GM18526 (cell line): ENCODE results near the gene TMEFF1.

Source experiments
- POLR2A ChIP-seq: IDR thresholded peaks from 3 replicates; pipeline ENCODE4 v1.6.1; 2011; ENCODE audit not compliant: insufficient read length; ENCODE audit errors: extremely low read depth

Gene TMEFF1

DNA sequence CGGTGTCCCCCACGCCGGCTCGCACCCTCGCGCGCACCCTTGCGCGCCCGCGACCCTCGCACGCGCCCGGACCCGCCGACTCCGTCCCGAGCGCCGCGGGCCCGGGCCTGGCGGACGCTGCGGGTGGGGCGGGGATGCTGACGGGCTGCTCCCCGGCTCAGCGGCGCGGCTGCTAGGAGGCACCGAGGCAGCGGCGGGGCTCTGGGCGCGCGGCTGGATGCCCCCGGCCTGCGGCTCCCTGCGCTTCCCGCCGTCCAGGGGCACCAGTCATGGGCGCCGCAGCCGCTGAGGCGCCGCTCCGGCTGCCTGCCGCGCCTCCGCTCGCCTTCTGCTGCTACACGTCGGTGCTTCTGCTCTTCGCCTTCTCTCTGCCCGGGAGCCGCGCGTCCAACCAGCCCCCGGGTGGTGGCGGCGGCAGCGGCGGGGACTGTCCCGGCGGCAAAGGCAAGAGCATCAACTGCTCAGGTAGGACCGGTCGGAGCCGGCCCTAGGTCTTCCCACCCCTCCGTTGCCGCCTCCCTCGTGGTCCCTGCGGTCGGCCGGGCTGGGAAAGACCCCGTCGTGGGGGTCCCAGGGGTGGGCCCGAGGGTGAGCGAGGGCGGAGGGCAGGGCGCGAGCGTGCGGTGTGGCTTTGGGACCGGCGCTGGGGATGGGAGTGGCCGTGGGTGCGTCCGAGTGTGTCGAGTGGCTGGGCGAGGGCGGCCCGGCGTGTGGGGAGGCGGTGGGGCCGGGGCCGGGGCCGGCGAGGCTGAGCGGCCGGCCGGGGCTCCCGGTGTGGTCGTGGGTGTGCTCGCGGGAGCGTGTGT is 530 bp downstream of the TMEFF1 start:
- no peak for TF ChIP-seq POLR2A

DNA sequence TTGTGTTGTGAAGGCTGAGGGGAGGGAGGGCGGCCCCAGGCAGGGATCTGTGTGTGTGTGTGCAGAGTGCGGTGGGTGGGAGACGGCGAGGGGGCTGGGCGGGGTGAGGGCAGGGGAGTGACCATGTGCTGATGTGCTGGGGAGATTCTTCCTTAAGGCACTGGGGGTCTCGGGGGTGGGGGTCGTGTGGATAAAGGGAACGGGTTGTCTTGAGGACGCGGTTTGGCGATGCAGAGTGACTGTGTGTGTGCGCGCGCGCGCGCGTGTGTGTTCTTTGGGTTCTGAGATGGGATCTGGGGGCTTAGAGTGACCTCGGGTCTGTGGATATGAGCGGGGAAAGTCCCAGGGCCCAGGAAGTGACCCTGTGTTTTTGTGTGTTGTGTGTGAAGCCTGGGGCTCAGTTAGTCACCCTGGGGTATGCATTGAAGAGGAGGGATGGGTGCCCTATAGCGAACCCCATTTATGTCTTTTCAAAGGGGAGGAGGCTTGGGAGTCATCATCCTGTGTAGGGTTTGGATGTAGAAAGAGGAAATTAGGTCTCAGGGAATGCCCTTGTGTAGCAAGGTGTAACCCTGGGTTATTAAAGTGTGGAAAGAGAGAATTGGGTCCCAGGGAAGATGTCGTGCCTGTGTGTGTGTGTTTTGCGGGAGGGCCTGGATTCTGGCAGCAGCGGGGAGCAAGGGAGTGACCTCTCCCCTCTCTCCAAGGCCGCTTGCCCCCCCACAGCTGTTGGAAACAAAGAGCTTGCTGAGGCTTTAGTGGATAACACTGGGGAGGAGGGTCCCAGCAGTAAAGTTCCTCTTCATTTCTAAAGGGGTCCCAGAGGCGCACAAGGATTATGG is 1.4 kb downstream of the TMEFF1 start:
- TF ChIP-seq POLR2A, result no peak

DNA sequence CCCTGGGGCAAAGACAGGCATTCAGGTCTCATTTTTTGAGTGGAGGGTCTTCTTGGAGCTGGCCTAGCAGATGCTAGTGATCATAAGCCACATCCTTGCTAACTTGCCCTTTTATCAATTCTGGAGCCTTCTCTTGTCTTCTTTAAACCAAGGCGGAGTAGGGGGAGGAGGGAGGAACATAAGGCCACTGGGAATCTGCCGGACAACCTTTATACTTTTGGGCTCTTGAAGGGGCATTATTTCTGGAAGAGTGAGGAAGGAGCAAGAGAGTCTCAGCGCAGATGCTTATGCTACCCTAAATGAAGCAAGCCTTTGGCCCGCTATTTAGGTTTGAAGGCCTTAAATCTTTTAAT is 2.0 kb downstream of the TMEFF1 start:
- TF ChIP-seq POLR2A, result no peak

DNA sequence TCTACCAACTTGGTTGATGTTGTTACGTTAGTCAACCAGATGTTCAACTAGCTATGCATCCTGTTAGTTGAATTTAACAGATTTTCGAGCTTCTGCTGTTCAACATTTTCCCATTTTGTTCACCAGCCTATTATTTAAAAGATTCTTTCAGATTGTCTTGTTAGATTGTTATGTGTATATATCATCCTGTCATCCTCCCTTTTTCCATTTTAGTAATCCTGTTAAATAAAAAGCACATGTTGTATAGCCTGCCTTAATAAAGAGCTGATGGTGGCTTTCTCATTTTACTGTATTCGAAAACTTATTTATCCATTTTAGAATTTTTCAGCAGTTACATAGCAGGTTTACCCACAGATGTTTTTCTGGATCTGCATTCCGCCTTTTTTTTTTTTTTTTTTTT is 4.3 kb downstream of the TMEFF1 start:
- TF ChIP-seq POLR2A, result no peak

DNA sequence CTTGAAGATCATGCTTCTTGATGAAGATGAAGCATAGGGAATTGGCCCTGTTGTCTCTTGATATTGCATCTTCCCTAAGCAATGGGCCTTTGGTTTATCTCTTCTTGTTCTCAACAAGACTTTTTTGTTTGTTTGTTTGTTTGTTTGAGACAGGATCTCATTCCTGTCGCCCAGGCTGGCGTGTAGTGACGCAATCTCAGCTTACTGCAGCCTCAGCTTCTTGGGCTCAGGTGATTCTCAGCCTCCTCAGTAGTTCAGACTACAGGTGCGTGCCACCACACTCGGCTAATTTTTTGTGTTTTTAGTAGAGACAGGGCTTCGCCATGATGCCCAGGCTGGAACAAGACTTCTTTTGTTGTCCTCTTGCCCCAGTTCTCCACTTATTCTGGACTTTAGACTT is 5.2 kb downstream of the TMEFF1 start:
- no peak for TF ChIP-seq POLR2A

DNA sequence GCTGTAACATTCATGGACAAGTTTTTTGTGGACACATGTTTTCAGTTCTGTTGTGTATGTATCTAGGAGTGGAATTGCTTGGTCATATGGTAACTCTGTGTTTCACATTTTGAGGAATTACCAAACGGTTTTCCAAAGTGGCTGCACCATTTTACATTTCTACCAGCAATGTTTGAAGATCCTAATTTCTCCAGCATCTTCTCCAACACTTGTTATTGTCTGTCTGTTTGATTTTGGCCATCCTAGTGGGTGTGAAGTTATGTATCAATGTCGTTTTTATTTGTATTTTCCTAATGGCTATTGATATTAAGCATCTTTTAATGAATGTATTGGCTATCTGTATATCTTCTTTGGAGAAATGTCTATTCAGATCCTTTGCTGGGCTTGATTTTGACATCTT is 6.9 kb downstream of the TMEFF1 start:
- TF ChIP-seq POLR2A, result no peak

DNA sequence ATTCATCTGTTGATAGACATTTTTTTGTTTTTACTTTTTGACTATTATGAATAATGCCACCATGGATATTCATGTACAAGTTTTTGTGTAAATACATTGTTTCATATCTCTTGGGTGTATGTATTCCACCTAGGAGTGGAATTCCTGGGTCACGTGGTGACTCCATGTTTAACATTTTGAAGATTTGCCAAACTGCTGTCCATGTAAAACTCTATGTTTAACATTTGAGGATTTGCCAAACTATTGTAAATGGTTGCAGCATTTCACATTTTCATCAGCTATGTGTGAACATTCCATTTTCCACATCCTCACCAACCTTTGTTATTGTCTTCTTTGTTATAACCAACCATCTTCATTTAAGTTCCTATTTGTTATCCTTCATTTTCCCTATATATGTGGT is 12.2 kb downstream of the TMEFF1 start:
- no peak for TF ChIP-seq POLR2A

DNA sequence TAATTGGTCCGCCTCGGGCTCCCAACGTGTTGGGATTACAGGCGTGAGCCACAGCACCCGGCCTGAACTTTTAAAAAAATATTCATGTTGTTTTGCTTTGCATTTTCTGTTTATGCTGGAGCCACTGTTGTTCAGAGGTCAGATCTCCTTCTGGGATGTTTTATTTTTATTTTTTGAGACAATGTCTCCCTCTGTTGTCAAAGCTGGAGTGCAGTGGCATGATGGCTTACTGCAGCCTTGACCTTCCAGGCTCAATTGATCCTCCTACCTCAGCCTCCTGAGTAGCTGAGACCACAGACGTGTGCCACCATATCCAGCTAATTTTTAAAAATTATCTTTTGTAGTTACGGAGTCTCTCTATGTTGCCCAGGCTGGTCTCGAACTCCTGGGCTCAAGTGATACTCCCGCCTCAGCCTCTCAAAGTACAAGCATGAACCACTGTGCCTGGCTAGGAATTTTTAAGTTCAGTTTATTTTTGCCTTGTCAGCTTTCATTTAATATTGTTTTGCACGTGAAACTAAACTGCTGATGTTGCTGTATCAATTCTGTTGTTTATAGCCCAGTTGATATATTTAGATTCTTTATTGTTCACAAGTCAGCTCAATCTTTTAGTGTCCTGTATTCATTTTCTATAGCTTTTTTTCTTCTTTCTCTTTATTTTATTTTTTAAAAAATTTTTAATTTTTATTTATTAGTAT is 13.7 kb downstream of the TMEFF1 start:
- no peak for TF ChIP-seq POLR2A

DNA sequence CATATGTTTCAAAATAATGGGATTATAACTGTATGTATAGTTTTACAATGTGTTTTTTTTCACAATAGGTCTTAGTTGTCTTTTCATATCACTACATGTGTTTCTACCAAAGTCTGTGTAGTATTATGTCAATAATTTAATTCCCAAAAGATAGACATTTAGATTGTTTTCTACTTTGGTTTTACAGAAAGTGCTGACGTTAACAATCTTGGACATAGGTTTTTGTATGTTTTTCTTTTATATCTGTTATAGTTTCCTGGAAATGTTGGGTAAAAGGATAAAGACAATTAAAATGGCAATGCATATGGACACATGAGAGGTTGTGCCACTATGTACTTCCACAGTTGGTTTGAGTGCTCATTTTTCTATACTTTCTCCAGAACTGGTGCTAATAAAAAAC is 15.2 kb downstream of the TMEFF1 start:
- no peak for TF ChIP-seq POLR2A

DNA sequence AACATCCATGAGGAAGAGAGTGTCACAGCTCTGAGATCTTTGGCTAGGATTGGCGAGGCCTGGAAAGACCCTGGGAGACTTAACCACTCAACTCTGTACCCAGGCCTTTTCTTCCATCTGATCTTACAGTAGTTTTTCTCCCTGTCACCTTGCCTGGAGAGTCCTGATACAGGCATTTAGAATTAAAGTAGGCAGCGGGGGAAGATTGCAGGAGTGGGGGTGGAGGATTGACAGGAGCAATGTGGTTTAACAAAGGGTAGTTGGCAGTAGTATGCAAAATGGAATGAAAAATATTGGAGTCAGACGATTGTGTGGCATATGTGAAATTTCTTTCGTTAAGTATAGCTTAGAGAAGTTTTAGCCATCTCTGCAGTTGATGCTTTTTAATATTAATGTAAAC is 16.9 kb downstream of the TMEFF1 start:
- no peak for TF ChIP-seq POLR2A

DNA sequence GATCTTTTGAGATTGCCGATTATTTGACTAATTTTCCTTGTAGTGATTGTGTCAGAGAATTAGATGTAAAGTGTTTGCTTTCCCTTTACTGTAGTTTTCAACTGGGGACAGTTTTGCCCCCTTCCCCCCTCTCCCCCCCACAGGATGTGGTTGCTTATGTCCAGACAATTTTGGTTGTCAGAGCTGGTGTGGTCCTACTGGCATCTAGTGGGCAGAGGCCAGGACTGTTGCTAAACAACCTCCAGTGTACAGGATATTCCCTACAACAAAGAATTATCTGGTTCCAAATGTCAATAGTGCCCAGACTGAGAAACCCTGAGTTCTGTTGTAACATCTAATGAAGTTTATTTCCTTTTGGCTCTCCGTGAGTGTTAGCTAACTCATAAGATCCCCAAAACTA is 20.0 kb downstream of the TMEFF1 start:
- TF ChIP-seq POLR2A, result no peak

DNA sequence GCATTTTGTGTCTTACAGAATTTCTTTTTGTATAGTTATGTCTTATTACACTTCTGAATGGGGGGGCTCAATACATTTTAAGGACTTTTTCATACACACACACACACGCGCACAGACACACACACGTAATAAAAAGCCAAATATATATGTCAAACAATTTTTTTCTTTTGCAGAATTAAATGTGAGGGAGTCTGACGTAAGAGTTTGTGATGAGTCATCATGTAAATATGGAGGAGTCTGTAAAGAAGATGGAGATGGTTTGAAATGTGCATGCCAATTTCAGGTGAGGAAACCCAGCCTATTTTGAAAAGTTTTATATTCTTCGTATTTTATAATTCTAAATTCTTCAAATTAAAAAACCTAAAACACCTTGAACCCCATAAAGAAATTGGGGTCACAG is 25.6 kb downstream of the TMEFF1 start:
- no peak for TF ChIP-seq POLR2A

DNA sequence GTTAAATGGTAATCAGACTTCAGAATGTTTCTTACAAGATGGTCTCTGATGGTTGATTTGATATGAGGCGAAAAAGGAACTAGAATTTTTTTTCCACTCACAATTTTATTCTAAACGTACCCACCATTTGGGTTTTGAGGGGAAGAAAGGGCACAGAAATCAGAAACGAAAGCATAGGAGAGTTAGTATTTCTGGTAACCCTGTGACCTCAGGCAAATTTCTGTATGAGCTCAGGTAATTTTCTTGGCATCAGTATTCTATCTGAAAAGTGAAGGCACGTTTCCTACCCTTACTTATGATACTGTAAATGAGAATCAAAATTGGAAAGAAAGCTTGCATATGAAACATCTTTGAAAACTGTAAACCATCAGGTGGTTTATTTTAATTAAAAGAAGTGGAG is 26.5 kb downstream of the TMEFF1 start:
- no peak for TF ChIP-seq POLR2A

DNA sequence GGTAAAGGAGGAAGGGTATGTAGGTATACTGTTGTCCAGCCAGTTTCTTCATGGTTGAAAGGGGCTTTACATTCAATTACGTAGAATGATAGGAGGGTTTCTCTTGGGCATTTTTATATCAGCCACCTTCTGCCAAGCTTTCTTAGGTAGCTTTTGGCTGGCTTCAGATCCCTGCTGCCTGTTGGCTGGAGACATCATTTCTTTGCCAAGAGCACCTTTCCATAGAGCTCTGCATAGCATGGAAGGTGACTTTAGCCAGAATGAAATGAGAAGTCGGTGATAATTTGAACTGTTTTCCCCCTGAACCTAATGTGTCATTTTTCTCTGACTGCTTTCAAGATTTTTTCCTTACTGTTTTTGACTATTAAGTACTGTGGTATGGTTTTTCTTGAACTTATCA is 26.9 kb downstream of the TMEFF1 start:
- no peak for TF ChIP-seq POLR2A

DNA sequence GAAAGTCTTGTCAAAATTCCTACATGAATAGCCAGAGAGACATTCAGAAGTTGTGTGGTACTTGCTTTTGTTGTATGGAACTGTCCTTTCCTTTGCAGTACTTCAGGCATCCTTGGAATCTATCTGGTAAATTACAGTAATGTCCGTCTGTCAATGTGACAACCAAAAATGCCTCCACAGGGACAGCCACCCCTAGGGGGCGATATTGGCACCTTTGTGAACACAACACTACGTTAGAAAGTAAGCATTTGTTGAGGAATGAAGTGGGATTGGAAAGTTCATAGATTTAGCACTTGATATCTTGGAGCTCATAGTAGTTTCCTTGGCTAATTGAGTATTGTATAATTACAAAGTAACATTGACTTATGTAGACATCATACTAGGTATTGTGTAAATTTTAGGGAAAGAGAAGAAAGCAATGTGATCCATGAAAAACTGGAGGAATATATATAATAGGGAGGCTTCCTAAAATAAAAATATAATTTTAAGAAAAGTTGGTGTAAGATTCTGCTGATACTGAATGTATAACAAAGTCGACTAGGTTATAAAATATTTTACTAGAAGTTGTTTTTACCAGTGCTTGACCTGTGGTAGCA is 32.7 kb downstream of the TMEFF1 start:
- no peak for TF ChIP-seq POLR2A

DNA sequence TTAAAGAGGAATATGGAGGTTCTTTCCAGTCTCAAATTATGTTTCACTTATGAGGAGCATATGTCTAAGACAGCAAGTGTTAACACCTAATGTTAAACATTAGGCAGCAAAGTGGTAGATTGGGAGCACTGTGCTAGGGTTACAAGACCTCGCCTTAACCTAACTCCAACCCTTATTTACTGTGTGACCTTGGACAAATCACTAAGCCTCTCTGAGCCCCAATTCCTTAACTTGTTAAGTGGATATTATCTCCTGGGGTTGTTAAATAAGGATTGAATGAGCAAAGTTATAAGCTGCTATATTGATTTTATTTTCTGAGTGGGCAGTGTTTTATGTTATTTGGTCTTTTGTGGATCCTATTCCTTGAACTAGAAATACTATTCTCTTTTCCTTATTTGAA is 38.3 kb downstream of the TMEFF1 start:
- TF ChIP-seq POLR2A, result no peak
